Neutrophil (primary cell): ENCODE measurements around the gene TPCN1.

Source experiments
- H3K27ac ChIP-seq: fragments of 200-600 bp; sonication (generic); 2 replicates; pipeline ENCODE4 v1.5.1; 2016; ENCODE audit warnings: mild to moderate bottlenecking, moderate library complexity
- H3K27me3 ChIP-seq: fragments of 200-600 bp; sonication (generic); 2 replicates; pipeline ENCODE4 v1.6.0; 2016; ENCODE audit warnings: mild to moderate bottlenecking
- H3K36me3 ChIP-seq: fragments of 200-600 bp; sonication (generic); 2 replicates; pipeline ENCODE4 v1.5.1; 2017
- H3K4me1 ChIP-seq, 2 experiments: fragments of 200-600 bp in 1 of 2; sonication (generic) in 1 of 2; 1 replicate in 1 of 2; 2 replicates in 1 of 2; pipeline versions ENCODE4 v1.5.1 to v1.6.1; 2013 to 2016; ENCODE audit warnings: low read depth in 1 of 2, low read length in 1 of 2, mild to moderate bottlenecking in 1 of 2, moderate library complexity in 1 of 2; ENCODE audit not compliant: control insufficient read depth in 1 of 2, insufficient read depth in 1 of 2
- H3K4me3 ChIP-seq, 2 experiments: fragments of 200-600 bp in 1 of 2; sonication (generic) in 1 of 2; 1 replicate in 1 of 2; 2 replicates in 1 of 2; pipeline ENCODE4 v1.5.1; 2013 to 2016; ENCODE audit warnings: low read depth in 1 of 2, low read length in 1 of 2, mild to moderate bottlenecking in 1 of 2, moderate library complexity in 1 of 2
- H3K9me3 ChIP-seq: fragments of 200-600 bp; sonication (generic); 2 replicates; pipeline ENCODE4 v1.5.1; 2016
- CTCF ChIP-seq: fragments of 200-600 bp; sonication (generic); IDR thresholded peaks from 2 replicates; pipeline ENCODE4 v1.5.1; 2016; ENCODE audit warnings: antibody characterized with exemption

The TPCN1 gene

GRCh38 chr12:113285679-113286610 is 64.7 kb downstream of the TPCN1 start:
- Histone ChIP-seq H3K27ac (no peak overlapping the region), H3K27me3 (no peaks in the 10 kb centered on the region), H3K9me3 (no peaks in the 10 kb centered on the region), H3K4me1 (no peaks in the 10 kb centered on the region), H3K4me3 (no peak overlapping the region), H3K36me3 (peaks cover 8% of the 10 kb centered on the region)
- no peak for TF ChIP-seq CTCF

GRCh38 chr12:113286712-113287111 is 65.4 kb downstream of the TPCN1 start:
- Histone ChIP-seq H3K36me3 (peaks cover 16% of the 10 kb centered on the region), H3K9me3 (no peaks in the 10 kb centered on the region), H3K4me3 (no peak overlapping the region), H3K27ac (no peak overlapping the region), H3K27me3 (no peaks in the 10 kb centered on the region), H3K4me1 (no peaks in the 10 kb centered on the region)
- TF ChIP-seq CTCF = no peak

- Histone ChIP-seq H3K27ac (no peak overlapping the region), H3K9me3 (no peaks in the 10 kb centered on the region), H3K4me1 (no peaks in the 10 kb centered on the region), H3K4me3 (no peak overlapping the region), H3K36me3 (peaks cover 18% of the 10 kb centered on the region), H3K27me3 (no peaks in the 10 kb centered on the region)
- TF ChIP-seq CTCF = no peak
These were observed 66.1 kb downstream of the TPCN1 start for GRCh38 chr12:113287146-113287898.

GRCh38 chr12:113287899-113288282 is 66.6 kb downstream of the TPCN1 start:
- no peak overlapping the region for H3K27ac ChIP-seq
- no peak overlapping the region for H3K4me3 ChIP-seq
- H3K4me1 ChIP-seq = no peaks in the 10 kb centered on the region
- peaks cover 24% of the 10 kb centered on the region for H3K36me3 ChIP-seq
- no peaks in the 10 kb centered on the region for H3K9me3 ChIP-seq
- no peaks in the 10 kb centered on the region for H3K27me3 ChIP-seq
- no peak for TF ChIP-seq CTCF

GRCh38 chr12:113289361-113289760 is 68.1 kb downstream of the TPCN1 start:
- Histone ChIP-seq H3K27ac (no peak overlapping the region), H3K36me3 (peaks cover 32% of the 10 kb centered on the region), H3K4me3 (no peak overlapping the region), H3K4me1 (no peaks in the 10 kb centered on the region), H3K27me3 (no peaks in the 10 kb centered on the region), H3K9me3 (no peaks in the 10 kb centered on the region)
- TF ChIP-seq CTCF = no peak
